Ishikawa (cell line): Measurements from ENCODE around the gene PPOX.

ENCODE experiments used
- CEBPB ChIP-seq: IDR thresholded peaks from 2 replicates; pipeline ENCODE4 v1.6.1; 2012
- EGR1 ChIP-seq: IDR thresholded peaks from 2 replicates; pipeline ENCODE4 v1.6.1; 2012
- EP300 ChIP-seq: IDR thresholded peaks from 2 replicates; pipeline ENCODE4 v1.6.1; 2012; ENCODE audit warnings: borderline replicate concordance
- MAX ChIP-seq: IDR thresholded peaks from 2 replicates; pipeline ENCODE4 v1.6.1; 2012
- REST ChIP-seq: IDR thresholded peaks from 2 replicates; pipeline ENCODE4 v1.6.1; 2012; ENCODE audit warnings: low read depth, mild to moderate bottlenecking
- TAF1 ChIP-seq: IDR thresholded peaks from 2 replicates; pipeline ENCODE4 v1.6.1; 2012; ENCODE audit warnings: low read depth, mild to moderate bottlenecking
- USF1 ChIP-seq: IDR thresholded peaks from 2 replicates; pipeline ENCODE4 v1.6.1; 2012
- YY1 ChIP-seq: IDR thresholded peaks from 2 replicates; pipeline ENCODE4 v1.6.1; 2012; ENCODE audit warnings: low read depth

- TF ChIP-seq EGR1 (no peak), TAF1 (no peak), USF1 (no peak), MAX (no peak), YY1 (no peak), EP300 (no peak), CEBPB (no peak), REST (no peak)
Observed at GRCh38 chr1:161217831-161218230, 51.6 kb downstream of the PPOX start.
